ENCODE measurements around the gene ALDH1L1. TPM values are rescaled to one million over a fixed set of nuclear protein-coding genes. Genes with fewer than 3 reads are reported as not detected.

Gene ALDH1L1
- total RNA-seq, 1 donor from 2014 or later, result not detected

DNA sequence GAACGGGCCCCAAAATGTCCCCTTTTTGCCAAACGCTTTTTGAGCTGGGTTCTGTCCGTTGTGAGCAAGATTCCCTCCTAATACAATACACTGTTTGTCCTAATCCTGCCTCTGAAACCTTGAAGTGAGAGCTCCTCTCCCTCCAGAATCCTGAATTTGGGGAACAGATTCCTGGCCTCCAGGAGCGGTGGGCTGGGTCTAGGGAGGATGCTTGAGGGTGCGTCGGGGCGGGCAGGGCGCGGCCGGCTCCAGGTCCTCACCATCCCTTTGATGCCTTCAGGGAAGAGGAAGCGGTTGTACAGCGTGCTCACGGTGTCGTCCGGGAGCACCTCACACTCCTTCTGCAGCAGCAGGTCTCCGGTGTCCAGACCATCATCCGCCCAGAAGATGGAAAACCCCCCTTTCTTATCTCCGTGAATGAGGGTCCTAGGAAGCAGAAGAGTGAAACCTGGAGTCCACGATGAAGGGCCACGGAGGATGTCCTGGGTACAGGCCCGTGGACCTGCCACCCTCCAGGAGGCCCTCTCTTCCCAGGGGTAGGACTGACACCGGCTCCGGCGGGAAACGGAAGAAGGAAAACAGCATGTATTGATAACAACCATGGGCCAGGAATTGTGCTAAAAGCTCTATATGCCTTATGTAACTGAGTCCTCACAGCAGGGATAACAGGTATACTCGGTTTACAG is 23.2 kb downstream of the ALDH1L1 start:
- Mint-ChIP-seq H3K36me3 (ENCODE audit: low read depth) (no peaks in the 10 kb centered on the region), H3K4me1 (ENCODE audit: low read depth) (no peaks in the 10 kb centered on the region), H3K4me3 (no peak overlapping the region), H3K9me3 (no peaks in the 10 kb centered on the region), H3K27ac (no peak overlapping the region), H3K27me3 (ENCODE audit: insufficient read depth) (peaks cover 2% of the 10 kb centered on the region)
- intact Hi-C loops (cut with micrococcal nuclease), result no loop called here
- DNase-seq (ENCODE audit: low spot score), result no peak

- Mint-ChIP-seq H3K4me3 (no peak overlapping the region), H3K9me3 (no peaks in the 10 kb centered on the region), H3K4me1 (ENCODE audit: low read depth) (no peaks in the 10 kb centered on the region), H3K36me3 (ENCODE audit: low read depth) (no peaks in the 10 kb centered on the region), H3K27ac (no peak overlapping the region), H3K27me3 (ENCODE audit: insufficient read depth) (no peaks in the 10 kb centered on the region)
- intact Hi-C loops (cut with micrococcal nuclease), result no loop called here
- no peak for DNase-seq (ENCODE audit: low spot score)
Measured at GRCh38 chr3:126156468-126156867, 23.9 kb downstream of the ALDH1L1 start.

GRCh38 chr3:126155819-126156218 is 24.6 kb downstream of the ALDH1L1 start:
- no peaks in the 10 kb centered on the region for H3K4me1 Mint-ChIP-seq (ENCODE audit: low read depth)
- intact Hi-C loops (cut with micrococcal nuclease), result no loop called here
- no peak overlapping the region for H3K27ac Mint-ChIP-seq
- H3K36me3 Mint-ChIP-seq (ENCODE audit: low read depth), result no peaks in the 10 kb centered on the region
- DNase-seq (ENCODE audit: low spot score), result no peak
- H3K27me3 Mint-ChIP-seq (ENCODE audit: insufficient read depth), result no peaks in the 10 kb centered on the region
- no peak overlapping the region for H3K4me3 Mint-ChIP-seq
- no peaks in the 10 kb centered on the region for H3K9me3 Mint-ChIP-seq

GRCh38 chr3:126155280-126155640 is 25.1 kb downstream of the ALDH1L1 start:
- H3K4me3 Mint-ChIP-seq, result no peak overlapping the region
- no peaks in the 10 kb centered on the region for H3K4me1 Mint-ChIP-seq (ENCODE audit: low read depth)
- no peaks in the 10 kb centered on the region for H3K27me3 Mint-ChIP-seq (ENCODE audit: insufficient read depth)
- no peaks in the 10 kb centered on the region for H3K9me3 Mint-ChIP-seq
- intact Hi-C loops (cut with micrococcal nuclease), result no loop called here
- peak overlapping the region; percentile 34 for H3K27ac Mint-ChIP-seq
- H3K36me3 Mint-ChIP-seq (ENCODE audit: low read depth), result no peaks in the 10 kb centered on the region
- no peak for DNase-seq (ENCODE audit: low spot score)

- peak overlapping the region; percentile 34 for H3K27ac Mint-ChIP-seq
Measured at GRCh38 chr3:126154391-126155279, 25.8 kb downstream of the ALDH1L1 start.

DNA sequence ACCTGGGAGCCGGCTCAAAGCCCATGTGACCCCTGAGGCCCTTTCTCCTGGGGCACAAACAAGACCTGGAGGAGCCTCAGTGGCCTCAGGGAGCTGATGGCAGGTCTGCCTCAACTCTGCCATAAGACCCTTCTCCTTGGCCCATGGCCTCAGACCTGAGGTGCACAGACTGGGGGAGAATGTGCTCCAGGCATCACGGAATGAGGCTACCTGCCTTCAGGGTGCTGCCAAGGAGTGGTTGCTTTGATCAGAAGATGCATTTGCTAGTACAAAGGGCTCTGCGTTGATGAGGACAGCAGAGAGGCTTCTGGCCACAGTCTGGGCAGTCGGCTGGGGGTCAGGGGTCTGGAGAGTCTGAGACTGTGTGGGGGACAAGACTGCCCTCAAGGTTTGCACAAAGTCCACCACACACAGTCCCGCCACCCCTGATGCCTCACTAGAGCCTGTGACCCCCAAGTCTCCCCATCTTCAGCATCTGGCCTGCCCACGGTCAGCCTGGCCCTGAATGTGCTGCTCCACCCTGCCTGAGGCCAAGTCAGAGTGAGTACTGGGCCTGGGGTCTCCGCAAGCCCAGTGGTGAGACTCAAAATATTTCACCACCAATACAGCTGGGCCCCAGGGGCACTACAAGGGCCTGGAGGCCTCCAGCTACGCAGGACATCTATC is 26.6 kb downstream of the ALDH1L1 start:
- intact Hi-C loops (cut with micrococcal nuclease), result no loop called here
- H3K9me3 Mint-ChIP-seq, result no peaks in the 10 kb centered on the region
- no peak overlapping the region for H3K27ac Mint-ChIP-seq
- no peaks in the 10 kb centered on the region for H3K27me3 Mint-ChIP-seq (ENCODE audit: insufficient read depth)
- no peaks in the 10 kb centered on the region for H3K4me1 Mint-ChIP-seq (ENCODE audit: low read depth)
- H3K36me3 Mint-ChIP-seq (ENCODE audit: low read depth), result no peaks in the 10 kb centered on the region
- no peak overlapping the region for H3K4me3 Mint-ChIP-seq
- DNase-seq (ENCODE audit: low spot score), result no peak

More at GRCh38 chr3:126154391-126155279, 25.8 kb downstream of the ALDH1L1 start:
- Mint-ChIP-seq H3K36me3 (ENCODE audit: low read depth) (no peaks in the 10 kb centered on the region), H3K4me1 (ENCODE audit: low read depth) (no peaks in the 10 kb centered on the region), H3K4me3 (no peak overlapping the region), H3K27me3 (ENCODE audit: insufficient read depth) (no peaks in the 10 kb centered on the region), H3K9me3 (no peaks in the 10 kb centered on the region)
- no peak for DNase-seq (ENCODE audit: low spot score)
- intact Hi-C loops (cut with micrococcal nuclease), result no loop called here

DNA sequence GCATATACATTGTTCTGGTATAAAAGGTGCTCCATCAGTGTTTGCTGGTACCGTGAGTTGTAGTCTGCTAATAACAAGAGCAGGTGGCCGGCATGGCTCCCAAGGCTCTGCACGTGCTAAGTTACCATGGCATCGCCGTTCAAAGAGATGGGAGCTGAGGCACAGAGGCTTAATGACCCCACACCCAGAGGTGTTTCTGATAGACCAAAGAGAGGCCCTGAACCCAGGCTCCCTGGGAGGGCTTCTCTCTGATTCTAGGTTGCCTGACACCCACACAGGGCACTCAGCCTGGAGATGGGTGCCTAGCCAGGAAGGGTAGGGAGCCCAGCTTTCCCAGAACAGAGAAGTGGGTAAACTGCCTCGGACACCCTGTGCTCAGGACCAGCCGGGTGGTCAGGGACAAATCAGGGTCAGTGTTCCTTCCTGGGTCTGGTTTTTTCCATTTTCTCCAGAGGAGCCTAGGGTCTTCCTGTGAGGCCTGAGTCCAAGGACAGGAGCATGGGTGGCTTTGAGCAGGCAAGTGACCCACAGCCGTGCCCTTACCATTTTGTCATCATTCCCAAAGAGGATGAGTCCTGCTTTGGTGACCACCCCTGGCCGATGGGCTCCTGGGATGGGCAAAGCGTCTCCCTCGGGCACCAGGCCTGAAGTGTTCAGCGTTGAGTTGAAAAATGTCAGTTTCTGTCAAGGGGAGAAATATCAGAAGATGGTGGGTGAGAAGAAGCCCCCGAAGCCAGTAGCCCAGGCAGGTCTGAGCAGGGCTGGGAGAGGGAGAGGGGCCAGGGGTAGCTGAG is 27.3 kb downstream of the ALDH1L1 start:
- no peak for DNase-seq (ENCODE audit: low spot score)
- H3K4me1 Mint-ChIP-seq (ENCODE audit: low read depth), result no peaks in the 10 kb centered on the region
- no peaks in the 10 kb centered on the region for H3K9me3 Mint-ChIP-seq
- H3K36me3 Mint-ChIP-seq (ENCODE audit: low read depth), result no peaks in the 10 kb centered on the region
- H3K4me3 Mint-ChIP-seq, result no peak overlapping the region
- no peaks in the 10 kb centered on the region for H3K27me3 Mint-ChIP-seq (ENCODE audit: insufficient read depth)
- no peak overlapping the region for H3K27ac Mint-ChIP-seq
- intact Hi-C loops (cut with micrococcal nuclease), result no loop called here

- Mint-ChIP-seq H3K27ac (no peak overlapping the region), H3K4me3 (no peak overlapping the region), H3K4me1 (ENCODE audit: low read depth) (no peaks in the 10 kb centered on the region), H3K9me3 (no peaks in the 10 kb centered on the region), H3K36me3 (ENCODE audit: low read depth) (no peaks in the 10 kb centered on the region), H3K27me3 (ENCODE audit: insufficient read depth) (no peaks in the 10 kb centered on the region)
- no peak for DNase-seq (ENCODE audit: low spot score)
- intact Hi-C loops (cut with micrococcal nuclease), result no loop called here
Measured at GRCh38 chr3:126152458-126152857, 27.9 kb downstream of the ALDH1L1 start.

DNA sequence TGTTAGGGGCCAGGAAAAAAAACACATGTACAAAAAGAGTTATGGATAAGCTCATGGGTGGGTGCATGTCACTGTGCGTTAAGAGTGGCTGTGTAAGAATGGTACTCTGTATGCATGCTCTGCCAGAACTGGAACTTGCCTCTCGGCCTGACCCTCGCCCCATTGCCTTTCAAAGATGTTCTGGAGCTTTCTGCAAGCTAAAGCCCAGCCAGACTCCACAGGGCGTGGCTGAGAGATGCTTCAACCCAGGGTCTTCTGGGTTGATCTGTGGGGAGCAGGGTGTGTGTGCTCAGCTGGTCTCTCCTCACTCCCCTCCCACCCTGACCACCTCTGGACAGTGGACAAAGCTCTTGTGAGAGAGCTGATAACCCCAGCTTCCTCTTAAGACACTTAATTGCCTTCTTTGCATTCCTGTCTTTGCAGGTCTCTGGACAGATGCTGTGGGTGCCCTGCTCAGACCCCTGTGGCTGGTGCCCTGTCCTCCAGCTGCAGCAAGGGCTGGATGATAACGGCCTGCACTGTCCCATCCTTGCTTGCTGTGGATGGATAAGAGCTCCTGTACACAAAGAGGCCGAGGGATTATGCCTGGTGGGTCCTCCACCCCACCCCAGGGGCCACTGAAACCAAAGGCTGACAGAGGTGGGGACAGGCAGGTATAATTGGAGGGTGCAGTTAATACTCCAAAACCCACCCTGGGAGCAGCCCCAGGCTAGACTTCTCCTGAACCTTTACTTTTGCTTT is 28.7 kb downstream of the ALDH1L1 start:
- H3K4me1 Mint-ChIP-seq (ENCODE audit: low read depth), result no peaks in the 10 kb centered on the region
- H3K4me3 Mint-ChIP-seq, result no peak overlapping the region
- no peaks in the 10 kb centered on the region for H3K27me3 Mint-ChIP-seq (ENCODE audit: insufficient read depth)
- no peaks in the 10 kb centered on the region for H3K9me3 Mint-ChIP-seq
- no peak overlapping the region for H3K27ac Mint-ChIP-seq
- H3K36me3 Mint-ChIP-seq (ENCODE audit: low read depth), result no peaks in the 10 kb centered on the region
- DNase-seq (ENCODE audit: low spot score), result no peak
- intact Hi-C loops (cut with micrococcal nuclease), result no loop called here

DNA sequence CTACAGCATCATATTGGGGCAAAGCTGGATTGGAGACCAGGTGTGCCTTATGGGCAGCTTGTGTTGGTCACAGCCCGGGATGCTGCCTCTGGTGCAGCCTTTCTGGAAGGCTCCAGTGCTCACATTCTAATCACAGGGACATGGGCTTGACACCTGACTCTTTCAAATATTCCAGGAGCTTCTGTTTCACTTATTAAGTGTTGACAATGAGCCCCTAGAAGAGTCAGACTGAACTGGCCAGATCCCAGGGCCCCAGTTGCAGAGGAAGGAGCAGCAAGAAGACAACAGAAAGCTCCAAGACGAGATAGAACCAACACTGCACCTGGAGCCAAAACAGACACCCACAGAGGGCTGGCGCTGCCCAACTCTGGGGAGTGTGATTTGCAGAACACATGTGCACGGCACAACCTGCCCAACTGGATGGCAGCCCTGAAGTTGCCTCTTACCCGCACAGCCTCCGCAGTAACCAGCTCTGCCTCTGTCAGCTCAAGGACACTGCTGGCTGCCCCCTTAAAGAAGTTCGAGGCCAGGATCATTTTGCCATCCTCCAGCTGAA is 30.3 kb downstream of the ALDH1L1 start:
- H3K27ac Mint-ChIP-seq, result no peak overlapping the region
- H3K4me1 Mint-ChIP-seq (ENCODE audit: low read depth), result no peaks in the 10 kb centered on the region
- no peaks in the 10 kb centered on the region for H3K27me3 Mint-ChIP-seq (ENCODE audit: insufficient read depth)
- H3K36me3 Mint-ChIP-seq (ENCODE audit: low read depth), result no peaks in the 10 kb centered on the region
- no peaks in the 10 kb centered on the region for H3K9me3 Mint-ChIP-seq
- no peak overlapping the region for H3K4me3 Mint-ChIP-seq
- no peak for DNase-seq (ENCODE audit: low spot score)
- intact Hi-C loops (cut with micrococcal nuclease), result no loop called here

DNA sequence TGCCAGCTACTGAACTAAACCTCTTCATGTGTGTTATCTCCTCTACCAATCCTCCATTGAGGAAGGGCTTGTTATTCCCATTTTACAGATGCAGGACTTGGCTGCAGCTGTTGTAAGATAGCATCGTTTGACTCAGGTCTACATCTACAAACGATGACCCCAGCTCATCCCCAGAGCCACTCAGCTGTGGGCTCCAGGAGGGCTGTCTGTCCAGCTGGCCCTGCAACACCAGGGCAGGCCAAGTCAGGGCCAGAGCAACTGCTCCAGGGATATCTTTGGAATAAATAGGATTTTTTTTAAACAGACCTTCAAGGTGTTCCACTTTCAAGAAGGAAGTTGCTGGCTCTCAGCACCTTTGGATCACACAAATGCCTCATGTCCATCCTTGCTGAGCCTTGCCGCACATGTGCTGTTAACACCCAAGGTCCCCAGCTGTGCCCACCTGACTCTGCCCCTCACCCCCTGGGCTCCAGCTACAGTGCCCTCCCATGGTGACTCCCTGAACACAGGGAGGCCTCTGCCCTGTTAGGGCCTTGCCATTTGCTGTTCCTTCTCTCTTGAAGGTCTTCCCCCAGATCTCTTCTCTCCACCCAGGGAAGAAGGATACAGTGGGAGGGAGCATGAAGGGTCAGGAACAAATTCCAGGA is 31.0 kb downstream of the ALDH1L1 start:
- Mint-ChIP-seq H3K4me1 (ENCODE audit: low read depth) (no peaks in the 10 kb centered on the region), H3K9me3 (no peaks in the 10 kb centered on the region), H3K27ac (no peak overlapping the region), H3K36me3 (ENCODE audit: low read depth) (no peaks in the 10 kb centered on the region), H3K4me3 (no peak overlapping the region), H3K27me3 (ENCODE audit: insufficient read depth) (no peaks in the 10 kb centered on the region)
- intact Hi-C loops (cut with micrococcal nuclease), result no loop called here
- no peak for DNase-seq (ENCODE audit: low spot score)
